Activated CD8-positive, alpha-beta memory T cell treated with anti-CD3 and anti-CD28 coated beads, Interleukin-2, amount 50 U/mL, for 1 hour (primary cell): Measurements from ENCODE around the gene RPS6KA2.

Experiments used
- DNase-seq: peaks from one replicate; pipeline ENCODE4 v3.0.0-alpha.2; 2020; ENCODE audit errors: extremely low read depth

Gene RPS6KA2

GRCh38 chr6:166627033-166627874 is at the start of gene RPS6KA2:
RPS6KA2 (minus strand) TSS chr6:166627251; CDS start chr6:166627019, 232 bp downstream.
- peak; percentile 100 for DNase-seq

- no peak for DNase-seq
Measured at GRCh38 chr6:166676270-166676860, 49.3 kb upstream of the RPS6KA2 start.

DNA sequence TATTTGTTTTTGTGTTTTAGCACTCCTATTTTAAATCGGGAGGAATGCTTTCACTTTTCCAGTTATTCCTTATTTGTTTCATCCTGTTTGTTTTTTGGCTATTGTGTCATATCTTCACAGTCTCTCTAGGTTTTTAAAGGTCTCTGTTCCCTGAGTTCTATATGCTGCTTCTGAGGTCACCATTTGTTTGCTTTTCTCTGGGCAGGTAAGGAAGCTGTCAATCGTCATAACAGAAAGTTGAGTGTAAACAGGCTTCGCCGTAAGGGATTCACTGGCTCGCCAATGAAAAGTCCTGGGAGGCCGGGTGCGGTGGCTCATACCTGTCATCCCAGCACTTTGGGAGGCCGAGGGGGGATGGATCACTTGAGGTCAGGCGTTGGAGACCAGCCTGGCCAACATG is 48.7 kb upstream of the RPS6KA2 start:
- DNase-seq: no peak

DNA sequence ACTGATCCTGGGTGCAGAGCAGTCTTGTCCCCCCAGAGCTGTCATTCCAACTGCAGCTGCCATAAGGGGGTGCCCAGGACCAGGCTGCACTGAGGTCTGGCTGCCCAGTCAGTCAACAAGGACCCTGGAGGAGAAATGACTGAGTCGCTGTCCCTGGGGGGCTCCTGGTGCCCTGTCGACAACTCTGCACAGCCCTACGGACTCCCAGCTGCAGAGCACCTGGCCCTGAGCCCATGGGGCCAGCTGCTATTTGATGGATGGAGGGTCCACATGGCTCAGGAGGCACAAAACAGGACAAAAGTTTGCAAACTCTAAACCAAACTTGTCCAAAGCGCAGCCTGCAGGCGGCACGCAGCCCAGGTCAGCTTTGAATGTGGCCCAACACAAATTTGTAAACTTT is 46.3 kb upstream of the RPS6KA2 start:
- DNase-seq: no peak

- no peak for DNase-seq
Measured at GRCh38 chr6:166672624-166673206, 45.7 kb upstream of the RPS6KA2 start.

DNA sequence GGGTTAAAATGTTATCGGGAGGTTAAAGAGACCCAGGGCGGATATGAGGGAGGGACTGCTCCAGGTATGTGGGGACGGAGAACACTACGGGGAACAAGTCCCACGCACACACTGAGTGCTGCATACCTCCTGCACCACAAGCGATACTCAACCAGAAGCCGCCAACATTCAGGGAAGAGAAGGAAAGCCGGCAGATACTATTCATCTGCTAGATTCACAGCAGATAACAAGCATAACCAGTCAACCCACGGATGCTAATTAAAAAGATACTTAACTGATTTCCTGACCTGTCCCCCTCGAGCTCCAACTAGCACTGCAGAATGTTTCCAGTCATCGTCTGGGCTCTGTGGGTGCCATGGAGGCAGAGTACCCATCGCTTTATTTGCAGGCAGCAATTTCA is 45.1 kb upstream of the RPS6KA2 start:
- DNase-seq: no peak

DNA sequence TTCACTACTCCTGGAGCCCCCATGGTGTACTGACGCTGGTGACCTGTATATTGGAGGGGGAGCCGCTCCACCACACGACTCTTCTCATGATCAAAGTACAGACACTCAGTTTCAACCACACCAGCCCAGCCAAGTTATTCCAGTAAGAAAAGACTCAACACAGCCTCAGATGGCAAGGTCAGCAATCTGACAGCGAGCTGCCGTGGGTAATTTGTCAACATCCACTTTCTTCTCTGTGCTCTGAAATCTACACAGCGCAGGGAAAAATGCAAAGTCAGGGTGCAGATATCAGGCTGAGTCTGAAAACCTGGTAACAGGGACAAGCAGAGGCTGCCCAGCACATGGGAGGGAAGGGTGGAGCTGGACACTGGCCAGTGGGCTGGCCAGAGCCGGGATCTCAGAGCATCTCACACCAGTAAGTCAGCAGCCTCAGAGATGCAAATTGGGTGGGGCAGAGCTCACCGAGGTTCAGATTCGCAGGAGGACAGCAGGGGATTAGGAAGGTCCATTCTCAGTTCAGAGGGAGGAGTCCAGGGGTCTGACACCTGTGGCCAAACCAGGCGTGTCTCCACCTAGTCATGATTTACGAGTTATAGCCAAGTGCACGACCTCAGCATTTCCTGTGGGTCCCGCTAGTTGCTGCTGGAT is 44.5 kb upstream of the RPS6KA2 start:
- DNase-seq: no peak

- DNase-seq: no peak
Measured at GRCh38 chr6:166670894-166671293, 43.8 kb upstream of the RPS6KA2 start.

DNA sequence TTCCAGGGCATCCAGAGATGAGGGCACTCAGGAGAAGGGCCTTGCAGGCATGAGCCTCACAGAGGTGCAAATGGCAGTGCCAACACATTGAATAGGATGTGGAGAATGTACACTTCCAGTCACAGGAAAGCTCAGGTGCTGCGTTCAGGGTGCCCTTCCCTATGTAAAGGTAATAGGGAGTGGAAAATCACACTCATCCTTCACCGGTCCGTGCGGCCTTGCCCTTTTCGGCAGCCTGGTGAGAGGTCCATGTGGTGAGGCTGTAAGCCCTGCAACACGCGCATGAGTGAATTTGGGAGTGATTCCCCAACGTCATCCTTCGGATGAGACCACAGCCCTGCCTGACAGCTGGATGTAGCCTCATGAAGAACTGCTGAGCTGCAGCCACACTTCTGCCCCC is 43.0 kb upstream of the RPS6KA2 start:
- no peak for DNase-seq

- no peak for DNase-seq
Measured at GRCh38 chr6:166667796-166668610, 41.0 kb upstream of the RPS6KA2 start.

DNA sequence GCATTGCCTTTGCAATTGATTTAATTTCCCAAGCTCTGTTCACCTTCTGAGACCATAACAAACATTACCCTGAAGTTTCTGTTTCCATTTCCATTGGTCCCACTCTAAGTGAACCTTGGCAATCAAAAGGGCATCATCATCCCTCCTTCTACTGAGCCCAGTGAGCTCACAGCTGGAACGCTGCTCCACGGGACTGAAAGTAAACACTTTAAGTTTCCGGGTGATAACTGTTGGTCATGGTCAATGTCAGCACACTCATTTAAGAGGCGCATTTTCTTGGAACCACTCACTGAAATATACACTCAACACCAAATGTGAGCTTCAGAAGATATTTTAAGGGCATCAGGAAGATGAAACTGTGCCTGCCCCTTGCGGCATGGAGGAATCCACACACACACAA is 37.1 kb upstream of the RPS6KA2 start:
- DNase-seq: no peak

GRCh38 chr6:166663568-166663967 is 36.5 kb upstream of the RPS6KA2 start:
- DNase-seq: no peak

GRCh38 chr6:166662690-166663089 is 35.6 kb upstream of the RPS6KA2 start:
- DNase-seq: no peak

DNA sequence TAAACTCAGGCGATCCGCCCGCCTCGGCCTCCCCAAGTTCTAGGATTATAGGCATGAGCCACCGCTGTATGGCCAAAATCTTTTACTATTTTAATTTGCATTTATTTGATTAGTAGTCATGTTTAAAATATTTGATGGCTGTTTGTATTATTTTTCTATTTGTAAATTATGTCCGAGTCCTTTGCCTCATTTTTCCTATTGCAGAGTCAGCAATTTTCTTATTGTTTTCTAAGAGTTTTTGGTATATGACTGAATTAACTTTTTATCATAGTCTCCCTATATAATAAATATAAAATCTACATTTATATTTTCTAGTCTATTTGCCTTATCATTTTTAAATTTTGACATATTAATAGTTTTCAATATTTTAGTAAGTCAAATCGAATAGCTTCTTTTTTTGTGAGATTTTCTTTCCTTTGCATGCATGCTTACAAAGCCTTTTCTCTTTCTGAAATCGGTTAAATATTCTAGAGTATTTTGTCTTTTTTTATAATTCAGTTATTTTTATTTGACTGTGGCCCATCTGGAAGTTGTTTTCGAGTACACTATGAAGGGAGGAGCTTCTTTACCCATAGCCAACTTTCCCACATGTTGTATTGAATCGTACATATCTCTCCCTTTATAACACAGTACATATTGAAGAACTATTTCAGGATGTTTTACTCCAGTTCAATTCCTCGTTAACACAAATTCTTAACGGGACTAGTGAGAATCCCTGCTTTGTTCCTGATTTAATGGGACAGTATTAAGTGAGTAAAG is 34.5 kb upstream of the RPS6KA2 start:
- no peak for DNase-seq

GRCh38 chr6:166660157-166660688 is 33.2 kb upstream of the RPS6KA2 start:
- DNase-seq: no peak

- DNase-seq: no peak
Measured at GRCh38 chr6:166659581-166659980, 32.5 kb upstream of the RPS6KA2 start.

GRCh38 chr6:166658792-166659150 is 31.7 kb upstream of the RPS6KA2 start:
- DNase-seq: no peak

DNA sequence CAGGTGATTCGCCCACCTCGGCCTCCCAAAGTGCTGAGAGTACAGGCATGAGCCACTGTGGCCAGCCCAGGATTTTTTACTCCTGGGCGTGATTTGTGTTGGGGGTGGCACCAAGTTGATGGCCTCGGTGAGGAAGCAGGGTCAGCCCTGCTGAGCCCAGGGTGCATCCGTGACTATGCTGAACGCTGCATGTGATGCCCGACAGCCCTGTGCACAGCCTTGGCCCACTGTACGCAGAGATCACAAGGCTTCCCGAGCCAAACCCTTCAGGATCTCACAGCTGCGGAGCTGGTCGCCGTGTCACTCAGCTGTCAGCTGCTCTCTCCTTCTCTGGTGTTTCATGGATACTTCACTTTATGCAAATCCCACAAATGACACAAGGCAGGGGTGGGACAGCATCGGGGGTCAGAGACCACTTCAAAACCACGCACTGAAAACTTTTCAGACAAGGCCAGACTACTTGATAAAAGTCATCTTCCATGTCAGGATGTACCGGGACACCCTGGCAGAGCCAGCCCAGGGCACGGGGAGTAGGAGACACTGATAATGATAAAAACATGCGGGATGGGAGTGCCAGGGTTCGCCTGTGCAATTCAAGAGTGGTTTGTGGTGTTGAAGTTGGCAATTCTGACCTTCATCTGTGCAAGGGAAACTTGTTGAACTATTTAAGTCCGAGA is 31.2 kb upstream of the RPS6KA2 start:
- DNase-seq: no peak

- no peak for DNase-seq
Measured at GRCh38 chr6:166657531-166657930, 30.5 kb upstream of the RPS6KA2 start.
